ENCODE results near the gene SCAF8.

SCAF8 gene

GRCh38 chr6:154840363-154840762, 107.1 kb downstream of the SCAF8 start:
- no peak for DNase-seq (ENCODE audit: low read depth)

DNA sequence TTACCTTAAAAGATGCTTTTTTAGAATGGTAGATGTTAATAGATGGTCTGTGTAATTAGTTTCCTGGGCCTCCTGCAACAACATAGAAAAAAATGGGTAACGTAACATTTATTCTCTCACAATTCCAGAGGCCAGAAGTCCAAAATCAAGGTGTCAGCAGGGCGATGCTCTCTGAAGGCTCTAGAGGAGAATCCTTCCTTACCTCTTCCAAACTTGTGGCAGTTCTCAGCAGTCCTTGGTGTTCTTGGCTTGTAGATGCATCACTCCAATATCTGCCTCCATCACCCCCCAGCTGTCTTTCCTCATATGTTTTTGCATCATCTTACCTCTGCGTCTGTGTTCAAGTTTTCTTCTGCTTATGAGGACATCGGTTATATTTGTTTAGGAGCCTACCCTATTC, 107.9 kb downstream of the SCAF8 start:
- DNase-seq (ENCODE audit: low read depth), result no peak

GRCh38 chr6:154842833-154843232, 109.6 kb downstream of the SCAF8 start:
- no peak for DNase-seq (ENCODE audit: low read depth)

DNA sequence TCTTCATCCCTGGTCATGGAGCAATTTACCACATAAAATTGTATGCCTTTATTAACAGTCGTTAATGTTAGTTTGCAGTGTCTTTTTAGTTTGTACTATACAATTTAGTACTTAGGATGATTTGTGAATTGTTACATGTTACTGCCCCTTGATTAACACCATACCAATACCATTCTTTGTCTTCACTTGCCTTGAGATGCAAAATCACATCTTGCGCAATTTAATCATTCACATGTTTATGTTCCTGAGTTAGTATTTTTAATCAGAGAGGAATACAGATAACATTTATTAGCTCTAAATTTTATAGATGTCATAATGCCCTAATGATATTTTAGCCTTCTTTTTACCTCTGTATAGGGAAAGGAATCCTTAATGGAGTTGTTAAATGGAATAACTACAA, 114.1 kb downstream of the SCAF8 start:
- no peak for DNase-seq (ENCODE audit: low read depth)

GRCh38 chr6:154848580-154848979, 115.4 kb downstream of the SCAF8 start:
- no peak for DNase-seq (ENCODE audit: low read depth)

- no peak for DNase-seq (ENCODE audit: low read depth)
Measured at GRCh38 chr6:154849475-154849874, 116.3 kb downstream of the SCAF8 start.

GRCh38 chr6:154852687-154853086, 119.5 kb downstream of the SCAF8 start:
- no peak for DNase-seq (ENCODE audit: low read depth)

DNA sequence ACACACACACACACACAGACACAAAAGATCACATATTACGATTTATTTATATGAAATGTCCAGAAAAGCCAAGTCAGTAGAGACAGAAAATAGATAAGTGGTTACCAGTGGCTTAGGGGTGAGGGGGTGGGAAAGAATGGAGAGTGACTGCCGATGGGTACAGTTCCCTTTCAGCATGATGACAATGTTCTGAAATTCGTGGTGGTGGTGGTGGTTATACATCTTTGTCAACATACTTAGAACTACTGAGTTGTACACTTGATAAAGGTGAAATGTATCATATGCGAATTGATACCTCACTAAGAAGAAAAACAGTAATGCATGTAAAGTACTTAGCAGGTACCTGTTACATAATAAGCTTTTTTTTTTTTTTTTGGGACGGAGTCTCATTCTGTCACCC, 124.3 kb downstream of the SCAF8 start:
- DNase-seq (ENCODE audit: low read depth), result no peak

GRCh38 chr6:154861825-154862224, 128.6 kb downstream of the SCAF8 start:
- DNase-seq (ENCODE audit: low read depth), result no peak

GRCh38 chr6:154862536-154862935, 129.3 kb downstream of the SCAF8 start:
- no peak for DNase-seq (ENCODE audit: low read depth)

DNA sequence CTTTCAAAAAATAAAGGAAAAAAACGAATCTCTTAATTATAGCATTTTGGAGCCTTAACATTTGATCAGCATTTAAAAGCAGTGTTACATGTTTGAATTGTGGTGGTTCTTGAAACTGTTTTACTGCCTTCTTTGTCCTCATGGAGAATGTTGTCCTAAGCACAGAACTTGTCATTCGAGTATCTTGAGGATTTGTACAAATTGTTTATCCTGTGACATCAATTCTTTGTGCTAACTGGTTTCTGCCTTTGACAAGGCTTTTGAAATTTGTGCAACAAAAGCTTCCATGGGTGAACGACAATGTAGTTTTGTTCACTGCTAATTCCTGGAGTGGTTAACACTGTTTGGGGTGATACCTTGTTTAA, 130.8 kb downstream of the SCAF8 start:
- no peak for DNase-seq (ENCODE audit: low read depth)

GRCh38 chr6:154865291-154865690, 132.1 kb downstream of the SCAF8 start:
- DNase-seq (ENCODE audit: low read depth), result no peak

- DNase-seq (ENCODE audit: low read depth), result no peak
Measured at GRCh38 chr6:154868143-154868594, 135.0 kb downstream of the SCAF8 start.

DNA sequence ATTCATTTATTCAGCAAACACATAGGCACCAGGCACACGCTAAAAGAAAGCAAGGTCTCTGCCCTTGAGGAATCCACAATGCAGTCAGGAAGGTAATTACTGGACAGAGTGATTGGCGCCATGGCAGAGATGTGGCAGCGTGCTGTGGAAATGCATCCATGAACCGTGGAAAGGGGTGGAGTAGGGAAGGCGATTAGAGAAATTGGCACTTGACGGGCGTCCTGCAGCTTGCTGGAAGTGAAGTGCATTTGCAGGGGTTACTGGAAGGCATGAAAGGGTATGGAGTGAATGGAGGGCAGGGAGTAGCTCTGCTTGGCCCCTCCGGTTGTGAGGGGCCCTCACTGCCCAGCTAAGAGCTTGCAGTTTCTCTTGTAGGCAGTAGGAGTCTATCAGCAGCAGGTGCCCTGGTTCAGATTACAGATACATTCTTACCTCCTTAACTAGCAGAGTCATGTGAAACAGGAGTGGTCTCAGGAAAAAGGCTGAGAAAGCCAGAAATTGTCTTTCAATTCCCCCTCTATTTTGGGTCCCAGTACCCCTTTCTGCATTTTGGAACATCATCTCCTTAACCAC, 139.4 kb downstream of the SCAF8 start:
- DNase-seq (ENCODE audit: low read depth), result no peak

DNA sequence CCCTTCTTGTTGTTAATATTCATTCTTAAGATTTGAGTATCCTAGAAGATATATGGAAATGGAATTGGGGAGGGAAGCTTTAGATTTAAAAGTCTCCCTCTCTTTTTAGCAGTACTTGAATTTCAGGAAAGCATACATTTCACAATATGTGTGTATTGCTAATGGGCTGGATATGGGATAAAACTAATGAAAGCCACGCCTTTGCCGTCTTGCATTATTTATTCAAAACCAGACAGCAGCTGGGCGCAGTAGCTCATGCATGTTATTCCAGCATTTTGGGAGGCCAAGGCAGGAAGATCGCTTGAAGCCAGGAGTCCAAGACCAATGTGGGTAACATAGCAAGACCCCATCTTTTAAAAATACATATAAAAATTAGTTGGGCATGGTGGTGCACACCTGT, 140.3 kb downstream of the SCAF8 start:
- no peak for DNase-seq (ENCODE audit: low read depth)

DNA sequence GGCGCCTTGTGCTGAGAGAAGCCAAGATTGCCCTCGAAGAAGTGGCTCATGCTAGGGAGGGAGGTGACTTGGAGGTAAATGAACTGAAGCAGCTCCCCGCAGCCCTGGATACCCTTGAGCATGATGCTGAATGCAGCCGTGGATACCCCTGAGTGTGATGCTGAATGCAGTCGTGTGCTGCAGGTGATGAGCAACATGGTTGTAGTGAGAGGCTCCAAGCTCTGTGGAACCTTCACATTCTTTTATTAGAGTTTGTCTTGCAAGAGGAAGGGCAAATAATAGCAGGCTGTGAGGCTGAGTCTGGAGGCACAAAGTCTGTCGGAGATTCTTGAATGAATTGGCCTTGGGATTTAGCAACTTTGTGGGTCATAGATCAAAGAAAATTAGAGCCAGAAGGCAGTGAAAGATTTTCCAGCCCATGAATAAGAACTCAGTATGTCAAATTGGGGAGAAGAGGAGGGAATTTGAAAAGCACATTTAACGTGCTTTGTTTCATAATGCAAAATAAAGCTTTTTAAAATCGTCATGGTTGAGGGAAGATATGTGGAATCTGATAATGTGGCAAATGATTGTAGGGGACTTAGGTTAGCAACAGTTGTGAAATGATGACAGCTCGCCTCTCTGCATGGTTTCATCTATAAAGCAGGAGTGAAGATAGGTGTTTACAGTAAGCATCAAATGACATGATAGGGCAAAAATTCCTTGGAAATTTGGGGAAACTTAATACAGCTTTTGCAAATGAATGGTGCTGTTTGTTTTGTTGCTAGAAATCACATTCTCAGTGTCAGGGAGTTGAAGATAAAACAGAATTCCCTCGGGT, 141.8 kb downstream of the SCAF8 start:
- DNase-seq (ENCODE audit: low read depth), result no peak

DNA sequence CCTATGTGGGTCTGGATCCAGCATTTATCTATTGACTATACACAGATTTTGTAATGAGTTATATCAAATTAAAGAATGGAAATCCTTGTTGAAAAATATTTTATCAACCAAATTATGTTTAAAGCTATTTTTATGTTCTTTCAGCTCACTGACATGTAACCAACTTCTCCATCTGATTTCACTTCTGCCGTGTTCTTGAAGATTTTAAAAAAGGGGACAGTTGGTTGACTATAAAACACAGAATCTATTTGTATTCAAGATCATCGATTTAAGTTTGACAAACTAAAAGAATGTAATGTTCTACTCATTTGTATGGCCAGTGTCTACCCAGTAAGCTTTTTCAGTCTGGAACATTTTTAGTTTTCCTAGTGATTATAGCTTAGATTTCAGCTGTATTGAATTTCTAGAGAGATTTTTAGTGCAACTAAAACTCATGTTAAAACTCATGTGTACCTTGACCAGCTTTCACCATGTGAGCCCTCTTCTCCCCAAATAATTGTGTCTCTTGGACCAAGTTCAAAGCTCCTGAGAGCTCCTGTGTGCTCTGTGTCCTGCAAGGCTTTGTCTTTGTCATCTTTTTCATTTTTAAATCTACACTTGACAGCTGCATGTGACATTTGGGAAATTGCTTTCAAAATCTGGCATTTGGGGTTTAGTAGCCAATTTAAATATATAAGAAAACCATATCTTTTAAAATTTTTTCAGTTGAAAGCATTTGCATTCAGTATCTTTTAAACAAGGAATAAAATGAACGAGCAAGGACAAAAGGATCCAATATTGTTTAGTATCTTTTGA, 143.5 kb downstream of the SCAF8 start:
- no peak for DNase-seq (ENCODE audit: low read depth)

- DNase-seq (ENCODE audit: low read depth), result no peak
Measured at GRCh38 chr6:154878871-154879491, 145.8 kb downstream of the SCAF8 start.

GRCh38 chr6:154882107-154882506, 148.9 kb downstream of the SCAF8 start:
- no peak for DNase-seq (ENCODE audit: low read depth)
